ENCODE data around the gene GRIFIN. TPM values are rescaled to one million over a fixed set of nuclear protein-coding genes. Genes with fewer than 3 reads are reported as not detected.

The GRIFIN gene
- total and polyA plus RNA-seq, 9 of the 15 experiments (the other 6 are each of a cell fraction or from before 2014, with no cell fraction given), result not detected

GRCh38 chr7:2501947-2502646 is 25.9 kb upstream of the GRIFIN start (continued):
- TF ChIP-seq CXXC5 (CRISPR knock-in tag; IDR thresholded peaks at IDR 0.05), result no peak
- TF ChIP-seq CREB1 (IDR thresholded peaks at IDR 0.05), result no peak
- TF ChIP-seq CREB1 (CRISPR knock-in tag; IDR thresholded peaks at IDR 0.05), result no peak
- TF ChIP-seq BCOR (IDR thresholded peaks at IDR 0.05), result peak; percentile 68; the same call in 1 of the 2 replicates
- TF ChIP-seq MYBL2 (IDR thresholded peaks at IDR 0.05; ENCODE audit: low read depth), result no peak
- no peak for TF ChIP-seq MYBL2 (CRISPR knock-in tag; IDR thresholded peaks at IDR 0.05; ENCODE audit: borderline replicate concordance)
- no peak for TF ChIP-seq RERE (CRISPR knock-in tag; IDR thresholded peaks at IDR 0.05; ENCODE audit: borderline replicate concordance)
- TF ChIP-seq HMG20A (CRISPR knock-in tag; conservative IDR thresholded peaks at IDR 0.05), result no peak
- TF ChIP-seq ATF1 (CRISPR knock-in tag; IDR thresholded peaks at IDR 0.05), result no peak
- TF ChIP-seq ATF1 (tag; IDR thresholded peaks at IDR 0.05), result no peak
- TF ChIP-seq HMGXB4 (CRISPR knock-in tag; IDR thresholded peaks at IDR 0.05), result no peak
- 0 out of 4 replicates have a peak, but pooled peaks of 1 of the 2 experiments have one; percentile 19 for TF ChIP-seq RCOR1 (IDR thresholded peaks at IDR 0.05; ENCODE audit: borderline replicate concordance in 1 of 2, low read depth in 2 of 2, low read length in 2 of 2)
- TF ChIP-seq ZNF609 (CRISPR knock-in tag; IDR thresholded peaks at IDR 0.05; ENCODE audit: borderline replicate concordance), result no peak
- TF ChIP-seq TBP (optimal IDR thresholded peaks at IDR 0.05; ENCODE audit: low read depth, low read length), result no peak
- no peak for TF ChIP-seq KHSRP (IDR thresholded peaks at IDR 0.05)
- no peak for TF ChIP-seq TCF15 (CRISPR knock-in tag; IDR thresholded peaks at IDR 0.05)
